Activated T-cell treated with anti-CD3 and anti-CD28 coated beads, Interleukin-2, amount 50 U/mL, for 4 hours (primary cell): ENCODE data around the gene STUM. TPM values are rescaled to one million over a fixed set of nuclear protein-coding genes. Genes with fewer than 3 reads are reported as not detected.
A peak's percentile ranks its signal among the peaks of the same experiment; 100 is the strongest.

Experiments used
- ATAC-seq, 2 donors: fragments of 200-7000 bp; cut with Tn5 transposase; one replicate each; pipeline ENCODE4 v1.10.0; 2021
- DNase-seq: peaks from one replicate; pipeline ENCODE4 v3.0.0-alpha.2; 2020
- H3K27me3 Mint-ChIP-seq: one replicate; pipeline ENCODE4 v1.8.0; 2021; ENCODE audit warnings: low read depth, mixed read lengths
- H3K36me3 Mint-ChIP-seq: one replicate; pipeline ENCODE4 v1.8.0; 2022; ENCODE audit warnings: mixed read lengths; ENCODE audit not compliant: insufficient read depth
- H3K4me1 Mint-ChIP-seq: one replicate; pipeline ENCODE4 v1.8.0; 2021; ENCODE audit warnings: low read depth, mixed read lengths
- H3K4me3 Mint-ChIP-seq: one replicate; pipeline ENCODE4 v1.8.0; 2021; ENCODE audit warnings: mild to moderate bottlenecking, moderate library complexity, mixed read lengths
- H3K9me3 Mint-ChIP-seq: one replicate; pipeline ENCODE4 v1.8.0; 2021; ENCODE audit warnings: mixed read lengths
- total RNA-seq, 3 donors: library from RNA; stranded (reverse); gene quantifications; one replicate each; pipeline ENCODE4 v1.2.1, GENCODE V29; 2021

STUM gene
- total RNA-seq, 3 donors from 2014 or later: not detected

DNA sequence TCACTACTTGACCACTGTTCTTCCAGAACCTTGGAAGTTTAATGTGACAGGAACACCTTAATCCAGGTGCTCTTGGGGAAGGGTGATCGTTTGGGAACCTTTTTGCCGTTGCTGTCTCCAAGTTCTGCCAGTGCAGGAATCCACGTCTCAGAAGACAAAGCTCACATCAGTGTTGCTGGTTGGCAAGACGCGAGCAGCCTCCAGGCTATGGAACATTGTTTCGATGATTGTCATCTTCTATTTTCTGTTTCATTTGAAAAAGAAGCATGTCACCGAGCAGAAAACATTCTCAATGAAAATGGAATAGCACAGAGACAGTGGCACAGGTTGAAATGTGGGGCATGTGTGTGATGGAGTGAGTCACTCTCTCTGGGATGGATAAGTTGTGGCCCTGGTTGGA, 11.7 kb downstream of the STUM start:
- peaks cover 11% of the 10 kb centered on the region for H3K27me3 Mint-ChIP-seq
- no peaks in the 10 kb centered on the region for H3K9me3 Mint-ChIP-seq
- H3K4me1 Mint-ChIP-seq: no peaks in the 10 kb centered on the region
- no peak overlapping the region for H3K4me3 Mint-ChIP-seq
- ATAC-seq (no peak), DNase-seq (no peak)
- H3K36me3 Mint-ChIP-seq: no peaks in the 10 kb centered on the region

DNA sequence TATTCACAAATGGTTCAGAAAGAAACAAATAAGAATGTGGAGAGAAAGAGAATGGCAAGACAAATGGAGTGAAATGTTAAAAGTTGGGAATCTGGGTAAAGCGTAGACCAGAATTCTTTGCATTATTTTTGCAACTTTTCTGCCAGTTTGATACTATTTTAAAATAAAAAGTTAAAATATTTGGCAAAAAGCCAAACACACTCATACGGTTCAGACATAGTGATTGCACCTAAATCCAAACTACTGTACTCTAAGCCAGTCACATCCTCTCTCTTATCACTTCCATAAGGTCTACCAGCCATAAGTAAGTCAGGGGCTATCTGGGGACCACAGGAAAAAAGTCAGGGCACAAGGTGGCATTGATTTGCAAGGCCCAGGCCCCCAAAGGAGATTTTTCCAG, 14.4 kb downstream of the STUM start:
- ATAC-seq: no peak
- no peaks in the 10 kb centered on the region for H3K36me3 Mint-ChIP-seq
- peaks cover 15% of the 10 kb centered on the region for H3K27me3 Mint-ChIP-seq
- no peaks in the 10 kb centered on the region for H3K4me1 Mint-ChIP-seq
- H3K4me3 Mint-ChIP-seq: no peak overlapping the region
- DNase-seq: no peak
- H3K9me3 Mint-ChIP-seq: no peaks in the 10 kb centered on the region

DNA sequence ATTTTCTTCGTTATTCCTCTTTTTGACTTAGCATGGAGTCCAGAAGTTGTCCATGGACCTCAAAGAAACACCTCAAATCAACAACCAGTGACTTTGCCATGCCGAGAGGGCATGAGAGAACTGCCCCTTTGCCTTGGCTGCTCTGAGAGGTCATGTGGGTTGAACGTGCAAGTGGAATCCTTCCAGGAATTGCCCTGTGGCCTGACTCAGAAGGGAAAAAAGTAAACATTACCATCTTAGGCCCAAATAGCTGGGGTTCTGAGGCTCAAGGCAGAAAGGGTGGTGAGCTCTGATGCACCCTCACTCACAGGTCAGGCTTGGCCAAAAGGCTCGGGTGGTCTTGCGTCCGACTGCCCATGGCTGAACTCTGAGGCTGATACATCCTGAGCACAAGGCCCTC, 15.1 kb downstream of the STUM start:
- no peaks in the 10 kb centered on the region for H3K4me1 Mint-ChIP-seq
- H3K36me3 Mint-ChIP-seq: no peaks in the 10 kb centered on the region
- ATAC-seq (no peak), DNase-seq (no peak)
- peaks cover 14% of the 10 kb centered on the region for H3K27me3 Mint-ChIP-seq
- H3K9me3 Mint-ChIP-seq: no peaks in the 10 kb centered on the region
- no peak overlapping the region for H3K4me3 Mint-ChIP-seq

DNA sequence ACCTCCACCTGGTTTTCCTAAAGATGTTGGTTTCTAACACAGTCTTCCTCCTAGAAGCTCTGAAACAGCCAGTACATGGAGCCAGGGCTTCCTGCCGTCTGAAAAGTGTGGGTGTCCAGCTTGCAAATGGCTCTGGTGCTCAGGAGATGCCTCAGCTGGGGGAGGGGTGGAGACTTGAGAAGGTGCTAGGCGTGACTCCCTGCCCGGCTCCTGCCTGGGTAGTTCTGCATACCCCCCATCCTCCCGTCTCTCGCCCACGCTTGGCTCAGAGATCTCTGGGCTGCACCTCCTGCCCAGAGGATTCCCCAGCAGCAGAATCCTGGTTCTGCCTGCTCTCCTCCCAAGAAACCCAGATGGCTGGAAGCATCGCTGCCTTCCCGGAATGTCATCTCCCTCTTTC, 16.9 kb downstream of the STUM start:
- H3K36me3 Mint-ChIP-seq: no peaks in the 10 kb centered on the region
- ATAC-seq (no peak), DNase-seq (no peak)
- H3K27me3 Mint-ChIP-seq: peaks cover 13% of the 10 kb centered on the region
- H3K9me3 Mint-ChIP-seq: no peaks in the 10 kb centered on the region
- H3K4me3 Mint-ChIP-seq: no peak overlapping the region
- no peaks in the 10 kb centered on the region for H3K4me1 Mint-ChIP-seq

DNA sequence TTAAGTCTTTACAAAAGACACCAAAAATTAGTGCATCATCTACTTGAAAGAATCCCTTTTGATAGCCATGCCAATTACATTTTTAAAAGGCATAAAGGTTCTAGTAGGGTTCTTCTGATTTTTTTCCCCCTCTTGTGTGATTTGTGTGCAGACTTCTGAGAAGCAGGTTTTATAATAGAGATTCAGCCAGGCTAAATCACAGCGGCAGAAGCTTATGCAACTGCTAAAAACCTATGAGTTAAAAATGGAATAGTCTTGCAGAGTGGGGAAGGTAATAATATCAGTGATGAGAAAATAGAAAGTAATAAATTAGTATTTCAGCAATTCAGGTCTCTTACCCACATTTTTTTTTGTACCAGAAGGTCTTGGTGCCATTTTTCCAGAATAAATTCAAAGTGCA, 17.7 kb downstream of the STUM start:
- Mint-ChIP-seq H3K4me3 (no peak overlapping the region), H3K27me3 (peaks cover 13% of the 10 kb centered on the region), H3K36me3 (no peaks in the 10 kb centered on the region), H3K4me1 (no peaks in the 10 kb centered on the region), H3K9me3 (no peaks in the 10 kb centered on the region)
- ATAC-seq: no peak
- DNase-seq: no peak

DNA sequence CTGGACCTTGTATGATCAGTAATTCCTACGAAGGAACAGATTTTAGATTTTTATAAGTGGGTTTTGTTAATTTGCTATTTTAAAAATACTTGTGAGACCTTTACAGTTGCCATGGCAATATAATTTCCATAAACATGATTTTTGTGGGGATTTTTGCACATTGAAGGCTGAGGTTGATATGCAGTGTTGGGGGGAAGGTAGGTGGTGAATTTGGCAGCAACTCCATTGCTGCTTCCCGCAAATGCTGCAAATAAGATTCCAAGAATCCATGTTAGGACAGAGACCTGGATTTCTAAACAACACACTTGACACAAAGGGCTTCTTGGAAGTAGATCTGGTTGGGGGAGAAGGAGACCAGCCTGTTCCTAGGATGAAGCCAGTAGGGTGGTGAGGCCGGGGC, 18.2 kb downstream of the STUM start:
- Mint-ChIP-seq H3K36me3 (no peaks in the 10 kb centered on the region), H3K4me1 (no peaks in the 10 kb centered on the region), H3K9me3 (no peaks in the 10 kb centered on the region), H3K27me3 (peaks cover 10% of the 10 kb centered on the region), H3K4me3 (no peak overlapping the region)
- DNase-seq (no peak), ATAC-seq (no peak)

DNA sequence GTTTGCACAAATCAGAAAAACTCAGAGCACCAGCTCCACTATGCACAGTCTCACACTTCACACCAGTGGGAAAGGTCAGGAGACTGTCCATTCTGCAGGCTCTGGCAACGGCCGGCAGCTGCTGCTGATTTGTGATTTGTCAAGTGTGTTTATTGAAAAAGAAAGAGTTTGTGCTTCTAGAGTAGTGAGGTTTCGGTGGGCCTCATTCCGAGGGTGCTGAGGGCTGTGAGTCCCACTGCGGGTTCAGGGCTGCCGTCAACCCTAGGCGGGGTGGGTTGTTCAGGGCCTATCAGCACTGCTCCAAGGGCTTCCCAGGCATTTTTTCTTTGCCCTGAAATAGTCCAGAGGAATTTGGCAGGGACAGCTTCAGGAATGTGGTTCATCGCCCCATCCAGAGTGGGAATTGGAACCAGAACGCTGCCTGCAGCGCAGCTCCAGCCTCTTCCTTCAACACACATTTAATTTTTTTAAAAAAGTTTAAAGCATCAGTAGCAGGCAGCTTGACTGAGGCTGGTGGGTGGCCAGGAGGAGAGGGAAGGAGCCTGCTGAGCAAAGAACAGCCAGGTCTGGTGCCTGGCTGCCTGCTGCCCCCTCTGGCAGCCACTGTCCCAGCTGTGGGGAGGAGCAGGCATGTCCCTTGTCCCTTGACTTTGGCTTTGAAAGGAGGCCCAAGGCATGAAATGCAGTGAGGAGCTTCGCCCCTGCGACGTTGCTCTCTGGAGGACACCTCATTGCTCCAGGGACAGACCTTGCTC, 19.7 kb downstream of the STUM start:
- Mint-ChIP-seq H3K9me3 (no peaks in the 10 kb centered on the region), H3K4me3 (no peak overlapping the region), H3K27me3 (peaks cover 10% of the 10 kb centered on the region), H3K36me3 (no peaks in the 10 kb centered on the region), H3K4me1 (no peaks in the 10 kb centered on the region)
- ATAC-seq (no peak), DNase-seq (no peak)

DNA sequence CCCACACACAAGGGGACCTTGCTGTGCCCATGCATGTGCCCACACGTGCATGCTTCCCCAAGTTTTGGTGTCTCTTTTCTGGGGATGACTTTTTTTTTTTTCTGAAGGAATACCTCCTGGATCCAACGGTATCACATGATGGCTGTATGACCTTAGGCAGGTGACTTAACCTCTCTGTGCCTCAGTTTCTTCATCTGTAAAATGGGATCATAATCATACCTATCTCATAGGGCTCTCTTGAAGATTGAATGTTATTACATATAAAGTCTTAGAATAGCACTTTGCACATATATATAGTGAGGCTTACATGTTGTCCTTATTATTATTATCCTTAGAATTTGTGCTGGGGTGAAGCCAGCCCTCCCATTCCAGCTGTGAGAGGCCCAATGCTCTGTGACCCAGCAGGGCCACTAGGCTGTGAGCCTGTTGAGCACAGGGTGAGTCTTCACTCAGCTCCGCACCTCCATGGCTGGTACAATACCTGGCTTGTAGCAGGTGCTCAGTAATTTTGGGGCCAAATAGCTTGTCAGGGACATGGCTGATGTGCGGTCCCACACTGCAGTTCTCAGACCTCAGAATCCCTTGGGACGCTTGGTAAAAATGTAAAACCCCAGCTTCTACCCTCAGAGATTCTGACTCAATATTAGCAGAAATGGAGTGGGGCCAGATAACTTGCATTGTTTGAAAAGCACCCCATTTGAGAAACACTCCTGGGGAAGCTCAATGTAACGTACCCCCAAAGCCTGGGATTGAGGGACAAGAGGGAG, 20.6 kb downstream of the STUM start:
- Mint-ChIP-seq H3K36me3 (no peaks in the 10 kb centered on the region), H3K27me3 (peaks cover 10% of the 10 kb centered on the region), H3K9me3 (no peaks in the 10 kb centered on the region), H3K4me1 (no peaks in the 10 kb centered on the region), H3K4me3 (no peak overlapping the region)
- DNase-seq: no peak
- no peak for ATAC-seq

DNA sequence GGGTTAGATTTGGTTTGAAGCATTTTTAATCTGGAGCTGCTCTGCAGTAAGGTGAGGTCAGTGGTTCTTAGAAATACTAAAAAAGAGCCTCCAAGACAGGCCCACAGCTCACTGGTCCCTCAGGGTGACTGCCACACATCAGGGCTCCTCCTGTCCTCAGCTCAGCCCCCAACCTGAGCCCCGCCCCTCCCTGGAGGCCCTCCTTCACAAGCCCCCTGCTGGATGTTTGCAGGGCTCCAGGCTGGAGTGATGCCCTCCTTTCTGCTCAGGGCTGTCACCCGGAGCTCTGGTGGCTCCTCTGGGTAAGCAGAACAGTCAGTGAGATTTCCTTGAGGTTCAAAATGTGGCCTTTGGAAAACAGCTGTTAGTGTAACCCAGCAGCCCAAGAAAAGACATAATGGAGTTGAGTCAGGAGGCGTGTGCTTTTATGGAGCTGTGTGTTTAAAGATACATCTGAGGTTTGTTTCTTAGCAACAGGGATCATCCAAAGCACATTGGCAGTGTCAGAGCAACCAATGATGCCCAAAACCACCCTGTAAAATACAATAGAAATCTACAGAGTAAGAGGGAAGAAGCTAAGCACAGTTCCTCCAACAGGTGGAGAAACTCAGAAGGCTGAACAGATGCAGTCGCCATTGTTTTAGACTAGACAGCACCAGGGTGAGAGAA, 21.4 kb downstream of the STUM start:
- ATAC-seq (peak; percentile 85 to 92), DNase-seq (no peak)
- H3K36me3 Mint-ChIP-seq: no peaks in the 10 kb centered on the region

DNA sequence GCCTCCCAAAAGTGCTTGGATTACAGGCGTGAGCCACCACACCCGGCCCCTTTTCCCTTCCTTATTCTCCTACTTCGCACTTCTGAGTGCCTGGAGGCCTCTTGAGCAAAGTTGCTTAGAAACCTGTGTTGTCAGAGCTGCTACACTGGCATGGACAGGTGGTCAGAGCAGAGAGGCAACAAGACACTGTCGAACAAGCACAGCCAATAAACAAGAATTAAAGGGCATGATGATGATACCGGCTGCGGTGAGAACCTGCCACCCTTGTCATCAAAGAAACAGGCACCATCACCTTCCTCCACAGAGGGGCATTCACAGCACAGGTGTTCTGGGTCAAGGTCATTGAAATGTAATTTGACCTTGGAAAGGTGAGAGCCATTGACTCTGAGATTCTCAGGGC, 23.3 kb downstream of the STUM start:
- no peak overlapping the region for H3K4me3 Mint-ChIP-seq
- H3K27me3 Mint-ChIP-seq: peaks cover 6% of the 10 kb centered on the region
- no peaks in the 10 kb centered on the region for H3K4me1 Mint-ChIP-seq
- no peak for DNase-seq
- H3K9me3 Mint-ChIP-seq: no peaks in the 10 kb centered on the region
- ATAC-seq: no peak
- H3K36me3 Mint-ChIP-seq: no peaks in the 10 kb centered on the region

More for the DNA sequence above, 21.4 kb downstream of the STUM start:
- Mint-ChIP-seq H3K9me3 (no peaks in the 10 kb centered on the region), H3K27me3 (peaks cover 10% of the 10 kb centered on the region), H3K4me3 (no peak overlapping the region), H3K4me1 (no peaks in the 10 kb centered on the region)

DNA sequence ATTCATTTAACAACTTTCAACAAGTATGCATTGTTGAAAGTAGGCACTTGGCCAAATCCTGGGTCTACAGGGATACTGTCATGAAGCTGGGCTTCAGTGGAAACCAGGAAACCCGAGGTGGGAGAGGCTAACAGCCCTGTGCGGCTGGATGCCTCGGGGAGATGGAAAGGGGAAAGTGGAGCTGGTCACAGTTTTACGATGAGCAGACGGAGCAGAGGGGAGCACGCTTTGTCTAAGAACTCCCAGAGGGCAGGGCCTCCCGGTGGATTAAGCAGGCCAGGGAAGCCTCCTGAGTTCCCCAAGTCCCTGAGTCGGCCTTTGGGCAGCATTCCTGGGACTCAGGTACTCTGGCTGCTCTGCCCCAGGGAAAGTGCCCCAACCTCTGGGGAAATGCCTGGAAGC, 23.8 kb downstream of the STUM start:
- no peak for ATAC-seq
- H3K4me3 Mint-ChIP-seq: no peak overlapping the region
- no peaks in the 10 kb centered on the region for H3K9me3 Mint-ChIP-seq
- peaks cover 3% of the 10 kb centered on the region for H3K27me3 Mint-ChIP-seq
- no peaks in the 10 kb centered on the region for H3K4me1 Mint-ChIP-seq
- no peak for DNase-seq
- H3K36me3 Mint-ChIP-seq: no peaks in the 10 kb centered on the region

DNA sequence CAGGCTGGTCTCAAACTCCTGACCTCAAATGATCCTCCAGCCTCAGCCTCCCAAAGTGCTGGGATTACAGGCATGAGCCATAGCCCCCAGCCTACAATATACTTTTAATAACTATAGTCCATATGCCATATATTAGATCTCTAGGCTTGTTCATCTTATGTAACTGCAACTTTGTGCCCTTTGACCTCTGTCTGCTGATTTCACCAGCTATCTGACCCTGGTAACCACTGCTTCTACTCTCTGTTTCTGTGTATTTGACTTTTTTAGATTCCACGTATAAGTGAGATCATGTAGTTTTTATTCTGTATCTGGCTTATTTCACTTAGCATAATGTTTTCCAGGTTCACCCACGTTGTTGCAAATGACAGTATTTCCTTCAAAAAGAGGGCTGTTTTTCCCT, 25.5 kb downstream of the STUM start:
- no peaks in the 10 kb centered on the region for H3K27me3 Mint-ChIP-seq
- no peaks in the 10 kb centered on the region for H3K36me3 Mint-ChIP-seq

DNA sequence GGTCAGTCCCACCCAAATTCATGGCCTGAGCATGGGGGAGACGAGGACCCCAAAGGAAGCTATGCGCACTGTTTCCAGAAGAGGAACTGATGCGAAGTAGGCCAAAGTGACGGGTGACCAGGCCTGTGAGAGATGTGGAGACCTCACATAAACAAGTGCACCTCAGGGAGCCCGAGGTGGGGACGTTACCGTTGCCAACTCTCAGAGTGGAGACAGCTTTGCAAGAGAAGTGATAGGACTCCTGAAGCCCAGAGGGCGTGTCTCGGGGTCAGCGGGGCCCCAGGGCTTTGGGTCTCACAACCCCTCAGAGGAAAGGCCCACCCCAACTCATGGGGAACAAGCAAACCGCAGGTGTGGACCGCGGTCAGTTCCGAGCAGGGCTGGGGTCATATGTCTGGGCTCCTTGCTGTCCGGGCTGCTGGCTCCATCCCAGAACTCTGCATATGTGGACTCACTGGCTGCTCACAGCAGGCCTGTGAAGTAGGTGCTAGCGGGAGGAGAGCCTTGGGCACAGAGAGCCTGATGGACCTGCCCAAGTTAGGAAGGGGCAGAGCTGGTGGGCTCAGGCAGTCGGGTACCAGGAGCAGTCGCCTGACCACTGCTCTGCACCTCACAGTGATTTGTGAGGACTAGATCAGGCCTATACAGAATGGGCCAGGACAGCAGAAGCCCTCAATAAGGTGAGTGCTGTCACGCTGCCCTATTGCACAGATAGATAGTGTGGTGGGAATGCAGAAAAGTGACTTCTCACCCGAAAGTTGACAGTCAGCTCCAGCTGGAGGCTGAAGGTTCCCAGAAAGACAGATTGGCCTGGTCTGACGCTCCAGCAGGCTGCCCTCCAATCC, 26.2 kb downstream of the STUM start:
- Mint-ChIP-seq H3K36me3 (no peaks in the 10 kb centered on the region), H3K4me1 (no peaks in the 10 kb centered on the region), H3K9me3 (no peaks in the 10 kb centered on the region), H3K4me3 (no peak overlapping the region), H3K27me3 (no peaks in the 10 kb centered on the region)
- DNase-seq (no peak), ATAC-seq (no peak)

More for the DNA sequence above, 25.5 kb downstream of the STUM start:
- no peaks in the 10 kb centered on the region for H3K9me3 Mint-ChIP-seq
- ATAC-seq (no peak), DNase-seq (no peak)
- H3K4me3 Mint-ChIP-seq: no peak overlapping the region
- no peaks in the 10 kb centered on the region for H3K4me1 Mint-ChIP-seq

DNA sequence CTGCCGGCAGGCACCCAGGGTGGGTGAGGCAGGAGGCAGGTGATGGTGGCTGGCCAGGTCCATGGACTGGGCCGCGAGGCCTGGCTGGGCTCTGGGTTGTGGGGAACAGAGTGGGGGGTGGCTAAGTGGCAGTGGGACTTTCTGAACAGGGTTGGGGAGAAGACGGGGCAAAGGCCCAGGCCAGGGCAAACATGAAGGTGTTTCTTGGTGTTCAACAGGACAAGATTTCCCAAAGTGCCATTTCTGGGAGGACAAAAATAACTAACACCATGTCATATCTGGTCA, 26.8 kb downstream of the STUM start:
- H3K36me3 Mint-ChIP-seq: no peaks in the 10 kb centered on the region
- ATAC-seq (no peak), DNase-seq (no peak)
- H3K9me3 Mint-ChIP-seq: no peaks in the 10 kb centered on the region
- no peaks in the 10 kb centered on the region for H3K27me3 Mint-ChIP-seq
- no peaks in the 10 kb centered on the region for H3K4me1 Mint-ChIP-seq
- H3K4me3 Mint-ChIP-seq: no peak overlapping the region
